SK-N-SH (cell line): ENCODE results near the gene ZNF33A. TPM values are rescaled to one million over a fixed set of nuclear protein-coding genes. Genes with fewer than 3 reads are reported as not detected.

ENCODE experiments used
- CTCF ChIA-PET: fragments of 300-600, 350-600 bp; formaldehyde crosslinking; extraction: SDS; loops from one replicate; lab custom pipeline; 2021; lab: Yijun Ruan, JAX
- POLR2A ChIA-PET: fragments of 350-600 bp; sonication (Branson Sonifier 250); formaldehyde crosslinking; extraction: SDS; loops from one replicate; lab custom pipeline; 2020; ENCODE audit warnings: antibody characterized with exemption, inconsistent platforms; lab: Yijun Ruan, JAX
- DNase-seq: peaks from one replicate; pipeline ENCODE4 v3.0.0; 2012
- H2AFZ ChIP-seq: fragments of 200-600 bp; sonication (generic); 2 replicates; pipeline ENCODE4 v1.8.1; 2016; ENCODE audit warnings: antibody characterized with exemption, mild to moderate bottlenecking, low read depth
- H3F3A ChIP-seq: fragments of 200-600 bp; sonication (generic); replicated peaks from 2 replicates; pipeline ENCODE3; 2016; ENCODE audit warnings: antibody characterized with exemption, mild to moderate bottlenecking; ENCODE audit not compliant: insufficient read depth
- H3K27ac ChIP-seq, 2 experiments: fragments of 200-500 bp in 1 of 2; fragments of 200-600 bp in 1 of 2; sonication (Bioruptor generic) in 1 of 2; sonication (generic), shearing (Covaris generic) in 1 of 2; 2 replicates each; pipeline versions ENCODE4 v1.5.1 to v1.6.1; 2014 to 2016; ENCODE audit warnings: low read depth in 2 of 2, inconsistent platforms in 1 of 2, low read length in 1 of 2, mild to moderate bottlenecking in 1 of 2, mixed read lengths in 1 of 2
- H3K27me3 ChIP-seq: fragments of 200-600 bp; sonication (generic), shearing (Covaris generic); 2 replicates; pipeline ENCODE4 v1.6.1; 2016; ENCODE audit warnings: mixed run types; ENCODE audit not compliant: insufficient read depth
- H3K36me3 ChIP-seq, 2 experiments: fragments of 200-500 bp in 1 of 2; fragments of 200-600 bp in 1 of 2; sonication (Bioruptor generic) in 1 of 2; sonication (generic) in 1 of 2; replicated peaks in 1 of 2; 2 replicates each; pipeline versions ENCODE3 to v1.5.1; 2014 to 2016; ENCODE audit warnings: low read length in 1 of 2, mild to moderate bottlenecking in 1 of 2; ENCODE audit not compliant: insufficient read depth in 2 of 2, control insufficient read depth in 1 of 2
- H3K4me1 ChIP-seq, 2 experiments: fragments of 200-500 bp in 1 of 2; fragments of 200-600 bp in 1 of 2; sonication (Bioruptor generic) in 1 of 2; sonication (generic), shearing (Covaris generic) in 1 of 2; 2 replicates each; pipeline versions ENCODE4 v1.5.1 to v1.6.1; 2014 to 2016; ENCODE audit warnings: low read depth in 1 of 2, low read length in 1 of 2, mixed run types in 1 of 2; ENCODE audit not compliant: insufficient read depth in 2 of 2, control insufficient read depth in 1 of 2
- H3K4me2 ChIP-seq: fragments of 200-600 bp; sonication (generic), shearing (Covaris generic); 2 replicates; pipeline ENCODE4 v1.6.1; 2017; ENCODE audit warnings: mixed run types
- H3K4me3 ChIP-seq, 2 experiments: fragments of 200-500 bp in 1 of 2; fragments of 200-600 bp in 1 of 2; sonication (Bioruptor generic) in 1 of 2; sonication (generic), shearing (Covaris generic) in 1 of 2; 2 replicates each; pipeline versions ENCODE4 v1.5.1 to v1.8.1; 2014 to 2016; ENCODE audit warnings: low read depth in 2 of 2, inconsistent platforms in 1 of 2, low read length in 1 of 2, mild to moderate bottlenecking in 1 of 2, mixed read lengths in 1 of 2, moderate library complexity in 1 of 2
- H3K79me2 ChIP-seq: fragments of 200-600 bp; sonication (generic); 2 replicates; pipeline ENCODE4 v1.8.1; 2017; ENCODE audit warnings: mild to moderate bottlenecking; ENCODE audit not compliant: insufficient read depth
- H3K9ac ChIP-seq: fragments of 200-600 bp; sonication (generic); 2 replicates; pipeline ENCODE4 v1.6.1; 2017; ENCODE audit warnings: mixed run types
- H3K9me2 ChIP-seq: fragments of 200-600 bp; sonication (generic); 2 replicates; pipeline ENCODE4 v1.6.1; 2017; ENCODE audit warnings: mixed run types
- H3K9me3 ChIP-seq: fragments of 200-600 bp; sonication (generic); 2 replicates; pipeline ENCODE4 v1.6.1; 2017; ENCODE audit warnings: mixed run types, mild to moderate bottlenecking, moderate library complexity
- H4K20me1 ChIP-seq: fragments of 200-600 bp; sonication (generic); 2 replicates; pipeline ENCODE4 v1.6.1; 2017; ENCODE audit warnings: mild to moderate bottlenecking, mixed run types; ENCODE audit not compliant: insufficient read depth
- CTCF ChIP-seq: fragments of 200-600 bp; sonication (generic); IDR thresholded peaks from 2 replicates; pipeline ENCODE4 v1.6.1; 2017; ENCODE audit warnings: antibody characterized with exemption, mild to moderate bottlenecking, moderate library complexity
- ELF1 ChIP-seq: IDR thresholded peaks from 2 replicates; pipeline ENCODE4 v1.4.0; 2012
- FOSL2 ChIP-seq: IDR thresholded peaks from 2 replicates; pipeline ENCODE4 v1.4.0; 2012; ENCODE audit warnings: low read depth, mild to moderate bottlenecking, moderate library complexity, borderline replicate concordance
- GABPA ChIP-seq: IDR thresholded peaks from 2 replicates; pipeline ENCODE4 v1.4.0; 2012; ENCODE audit warnings: low read depth, mild to moderate bottlenecking
- GATA2 ChIP-seq: sonication (generic); formaldehyde crosslinking; IDR thresholded peaks from 2 replicates; pipeline ENCODE4 v1.5.0; 2020; ENCODE audit warnings: mild to moderate bottlenecking, missing genetic modification reagents
- MEF2A ChIP-seq: IDR thresholded peaks from 2 replicates; pipeline ENCODE4 v1.4.0; 2012; ENCODE audit warnings: low read depth, borderline replicate concordance
- NRF1 ChIP-seq: IDR thresholded peaks from 2 replicates; pipeline ENCODE4 v1.6.1; 2012; ENCODE audit warnings: low read depth, mild to moderate bottlenecking, low read length
- REST ChIP-seq: IDR thresholded peaks from 2 replicates; pipeline ENCODE4 v1.6.1; 2012; ENCODE audit warnings: mild to moderate bottlenecking, low read depth, low read length, moderate library complexity
- SMC3 ChIP-seq: IDR thresholded peaks from 2 replicates; pipeline ENCODE4 v1.6.1; 2012; ENCODE audit warnings: low read depth, low read length, improper control_type of control experiment
- TAF1 ChIP-seq: IDR thresholded peaks from 2 replicates; pipeline ENCODE4 v1.6.1; 2012; ENCODE audit warnings: low read depth, mild to moderate bottlenecking, low read length, moderate library complexity, borderline replicate concordance
- TEAD4 ChIP-seq: IDR thresholded peaks from 2 replicates; pipeline ENCODE4 v1.4.0; 2012; ENCODE audit warnings: mild to moderate bottlenecking, borderline replicate concordance; ENCODE audit not compliant: insufficient read depth
- USF1 ChIP-seq: IDR thresholded peaks from 2 replicates; pipeline ENCODE4 v1.4.0; 2012; ENCODE audit warnings: low read depth, borderline replicate concordance
- WGBS: methylation state at CpG from one replicate; pipeline ENCODE4 v1.1.6; 2017; ENCODE audit warnings: low lambda C conversion rate; 5-methylcytosine and 5-hydroxymethylcytosine counted together
- polyA plus RNA-seq, 3 experiments: library from polyadenylated mRNA; depleted of rRNA; stranded (reverse); fragments of >200 nt; gene quantifications; 2 replicates each; pipeline ENCODE4 v1.2.3, GENCODE V29; 2012

Gene ZNF33A
- polyA plus RNA-seq, 1 of the 3 experiments (the other 2 are of a cell fraction), result 5.7 TPM

DNA sequence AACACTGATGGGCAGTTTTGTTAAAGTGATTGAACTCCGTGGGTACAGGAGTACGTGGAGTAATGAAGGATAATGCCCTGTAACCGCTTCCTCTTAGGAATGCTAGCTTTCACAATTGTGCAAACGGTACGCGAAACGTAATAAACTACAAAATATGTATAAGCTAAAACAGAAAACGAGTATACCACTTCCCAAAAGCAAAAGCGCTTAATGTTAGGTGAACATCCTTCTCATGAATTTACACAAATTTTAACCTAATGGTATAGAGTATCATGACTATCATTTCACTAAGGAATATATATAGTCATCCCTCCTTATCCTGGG lies 33.6 kb upstream of the ZNF33A start:
- H3K27me3 ChIP-seq, result no peaks in the 10 kb centered on the region
- peak overlapping the region; percentile 97 for H3K4me2 ChIP-seq
- H2AFZ ChIP-seq, result peak overlapping the region; percentile 93
- DNase-seq, result no peak
- 5% methylated on average over 9 of the region's 9 CpGs for WGBS
- peak overlapping the region; percentile 56; the same call in 1 of the 2 replicates for H3K9ac ChIP-seq
- H3F3A ChIP-seq, result peaks cover 9% of the 10 kb centered on the region
- no peaks in the 10 kb centered on the region for H4K20me1 ChIP-seq
- ChIA-PET POLR2A (interaction anchor here (1.2 to 1.3 kb wide), 3 partner anchors 27 to 119 kb away, joined by 3 to 7 read pairs (median 3); partner anchors contain the start of genes ZNF248 and ZNF33A), CTCF (interaction anchor here (0.6 to 1.2 kb wide), 16 partner anchors 8 to 120 kb away, joined by 3 to 10 read pairs (median 4); partner anchors contain the start of genes ZNF248, ZNF33A and ZNF37A)
- H3K36me3 ChIP-seq, result no peaks in the 10 kb centered on the region
- TF ChIP-seq REST, result no peak
- no peak for TF ChIP-seq NRF1
- TF ChIP-seq FOSL2, result no peak
- no peak for TF ChIP-seq MEF2A
- no peak for TF ChIP-seq ELF1
- TF ChIP-seq TEAD4, result no peak
- TF ChIP-seq GABPA, result no peak
- TF ChIP-seq GATA2 (CRISPR knock-in tag), result no peak
- TF ChIP-seq CTCF, result no peak
- no peak for TF ChIP-seq USF1
- TF ChIP-seq SMC3, result no peak
- no peak for TF ChIP-seq TAF1
- H3K4me1 ChIP-seq, result no peaks in the 10 kb centered on the region; a peak in 2 of 4 replicates
- H3K9me3 ChIP-seq, result 0 out of 2 replicates have a peak, but pooled peaks cover 6% of the 10 kb centered on the region
- peak overlapping the region; percentile 76 to 90 for H3K4me3 ChIP-seq
- H3K79me2 ChIP-seq, result peaks cover 35% of the 10 kb centered on the region
- H3K27ac ChIP-seq, result peak overlapping the region in 1 of 2 experiments; percentile 64; a peak in 1 of 4 replicates
- no peaks in the 10 kb centered on the region for H3K9me2 ChIP-seq
